Adrenal gland (tissue), 19 donors: ENCODE data around the gene GABRR2. TPM values are rescaled to one million over a fixed set of nuclear protein-coding genes. Genes with fewer than 3 reads are reported as not detected.

Experiments used
- DNase-seq, 7 donors: peaks; one replicate each; pipeline ENCODE4 v3.0.0-alpha.2; 2019 to 2020
- H3K27ac ChIP-seq, 5 donors: fragments of 200-600 bp; sonication (generic) in 4 of 5; 1 replicate in 3 of 5; 2 replicates in 2 of 5; pipeline versions ENCODE4 v1.5.1 to v1.8.0; 2016 to 2020; ENCODE audit warnings: mild to moderate bottlenecking in 1 of 5
- H3K27me3 ChIP-seq: fragments of 200-600 bp; 2 replicates; pipeline ENCODE4 v1.8.0; 2021
- H3K36me3 ChIP-seq, 2 donors: fragments of 200-600 bp; replicated peaks in 1 of 2; 1 replicate in 1 of 2; 2 replicates in 1 of 2; pipeline versions ENCODE4 v1.5.1 to v1.8.0; 2018 to 2022
- H3K4me1 ChIP-seq, 2 donors: fragments of 200-600 bp; replicated peaks in 1 of 2; 1 replicate in 1 of 2; 2 replicates in 1 of 2; pipeline versions ENCODE4 v1.5.1 to v1.8.0; 2018 to 2021
- H3K4me3 ChIP-seq, 4 donors: fragments of 200-600 bp; sonication (generic) in 3 of 4; one replicate each; pipeline ENCODE4 v1.5.1; 2016 to 2018
- H3K9me3 ChIP-seq, 3 donors: fragments of 200-600 bp; sonication (generic) in 1 of 3; replicated peaks in 1 of 3; 1 replicate in 2 of 3; 2 replicates in 1 of 3; pipeline versions ENCODE4 v1.5.1 to v1.8.0; 2016 to 2021
- POLR2A ChIP-seq, 2 donors: fragments of 450-650 bp; IDR thresholded peaks; one replicate each; pipeline ENCODE4 v1.6.1; 2017; ENCODE audit warnings: antibody characterized with exemption in 2 of 2, mild to moderate bottlenecking in 2 of 2, moderate library complexity in 1 of 2
- WGBS, 4 donors: extraction: QIAGEN DNeasy Blood & Tissue Kit in 2 of 4; methylation state at CpG; one replicate each; pipeline versions ENCODE4 v1.1.5 to v1.1.7; 2013 to 2017; 5-methylcytosine and 5-hydroxymethylcytosine counted together
- intact Hi-C, 2 donors: fragments of 100-400 bp; cut with DNase I; formaldehyde crosslinking; loops; one replicate each; pipeline versions ENCODE4 v1.14.1 to v1.15.0; 2022 to 2023
- long read RNA-seq, 10 donors: library from polyadenylated mRNA in 3 of 10; unstranded in 2 of 10; stranded (forward) in 1 of 10; transcript quantifications; one replicate each; pipeline ENCODE4 v2.0.0 and lab custom pipeline, GENCODE V29; 2021 to 2026
- polyA plus RNA-seq, 3 donors: library from polyadenylated mRNA; stranded (reverse); fragments of 200-250 nt in 2 of 3; fragments of 350-450 nt in 1 of 3; fragmentation: Illumina TruSeq in 1 of 3; extraction: RNeasy Lipid Tissue Mini Kit (QIAGEN cat#74804) in 1 of 3; gene quantifications; one replicate each; pipeline ENCODE4 v1.2.3, GENCODE V29; 2013 to 2014
- total RNA-seq, 9 donors: library from RNA; depleted of rRNA in 4 of 9; stranded (reverse); fragments of >200 nt in 4 of 9; fragments of 120-200 nt in 1 of 9; fragmentation: NEBNext Ultra II Directional in 1 of 9; extraction: Animal tissue kit (Norgen Biotek cat#: 25700) in 1 of 9; gene quantifications; one replicate each; pipeline versions ENCODE4 v1.1.0 to v1.2.4, GENCODE V29; 2013 to 2023
- TF ChIP-seq, protein P1 (sequence below), 6 experiments: fragments of 450-650 bp in 4 of 6; fragments of 200-600 bp in 2 of 6; sonication (generic) in 1 of 6; IDR thresholded peaks; 1 replicate in 5 of 6; 2 replicates in 1 of 6; pipeline versions ENCODE4 v1.5.1 to v1.8.0; 2016 to 2021; ENCODE audit warnings: antibody characterized with exemption in 6 of 6, mild to moderate bottlenecking in 2 of 6, moderate library complexity in 1 of 6
- donor health status: healthy with polysubstance abuse.
- donor health status: Bipolar disorder and iron deficiency.
- donor health status: DM: yes; HTN: yes; CAD: no.
- donor health status: DM: no; HTN: no; CAD: no.
- donor health status: DM: no; HTN: no; CAD: no.
- donor health status: DM: yes; HTN: yes; CAD: no.

The GABRR2 gene
- total RNA-seq = 1 to 10 TPM in 1 of 9 donors, under 1 TPM in 6, not detected in 2; 0.44 to 2.4 (median 0.80) TPM
- polyA plus RNA-seq = under 1 TPM; 0.17 to 0.48 (median 0.42) TPM
- long read RNA-seq, donor 1 = 0 reads
- long read RNA-seq, donor 2 = 0 reads
- long read RNA-seq, donor 3 = 0 reads
- long read RNA-seq, donor 4 = 0 reads
- long read RNA-seq, donor 5 = 0 reads
- long read RNA-seq, donor 6 = 0 reads
- long read RNA-seq, donor 7 = 0 reads
- long read RNA-seq, donor 8 = 0 reads
- long read RNA-seq, donor 9 = 0 reads
- long read RNA-seq, donor 10, partial matches to known transcripts = 0 of 1 reads
- long read RNA-seq, donor 10, other reads (novel, unspliced or antisense) = 0 of 1 reads

DNA sequence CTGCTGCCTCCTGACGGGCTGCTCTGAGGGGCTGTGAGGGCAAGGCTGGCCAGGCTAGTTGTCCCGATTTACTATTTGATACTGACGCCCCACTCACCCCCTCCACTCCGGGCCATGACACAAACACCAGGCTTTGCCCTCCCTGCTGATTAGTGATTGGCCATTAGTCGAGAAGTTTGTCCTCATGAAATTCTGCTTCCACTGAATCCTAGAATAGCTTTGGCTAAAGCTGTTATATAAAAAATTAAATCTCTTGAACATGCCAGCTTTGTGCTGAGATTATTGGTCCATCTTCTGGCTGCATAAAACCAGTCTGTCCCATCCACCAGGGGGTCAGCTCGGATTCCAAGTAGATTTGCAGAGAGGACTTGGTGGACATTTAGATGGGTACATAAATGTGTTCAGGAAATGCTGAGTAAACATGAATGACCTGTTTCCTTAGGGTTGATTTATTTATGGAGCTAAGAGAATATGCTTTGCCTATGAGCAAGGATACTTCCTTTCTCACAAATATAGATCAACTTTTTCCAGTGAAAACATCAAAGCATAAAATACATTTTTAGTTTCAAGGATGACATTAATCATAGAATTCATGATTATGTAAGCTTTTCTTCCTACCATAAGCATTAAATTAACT, at the start of gene GABRR2:
GABRR2 (minus strand) TSS at position 51 of the 637 bp plus-strand sequence. CDS start 134 bp downstream, outside the sequence.
- Histone ChIP-seq H3K4me3 (no peak within 1 kb of the TSS), H3K4me1 (peaks cover 13 to 18% of the 10 kb centered on the region in 2 donors), H3K36me3 (no peaks in the 10 kb centered on the region), H3K27me3 (no peaks in the 10 kb centered on the region), H3K9me3 (no peaks in the 10 kb centered on the region), H3K27ac (no peak within 1 kb of the TSS)
- no peak for DNase-seq
- no peak for TF ChIP-seq POLR2A (IDR thresholded peaks at IDR 0.05)
- TF ChIP-seq, protein P1, sequence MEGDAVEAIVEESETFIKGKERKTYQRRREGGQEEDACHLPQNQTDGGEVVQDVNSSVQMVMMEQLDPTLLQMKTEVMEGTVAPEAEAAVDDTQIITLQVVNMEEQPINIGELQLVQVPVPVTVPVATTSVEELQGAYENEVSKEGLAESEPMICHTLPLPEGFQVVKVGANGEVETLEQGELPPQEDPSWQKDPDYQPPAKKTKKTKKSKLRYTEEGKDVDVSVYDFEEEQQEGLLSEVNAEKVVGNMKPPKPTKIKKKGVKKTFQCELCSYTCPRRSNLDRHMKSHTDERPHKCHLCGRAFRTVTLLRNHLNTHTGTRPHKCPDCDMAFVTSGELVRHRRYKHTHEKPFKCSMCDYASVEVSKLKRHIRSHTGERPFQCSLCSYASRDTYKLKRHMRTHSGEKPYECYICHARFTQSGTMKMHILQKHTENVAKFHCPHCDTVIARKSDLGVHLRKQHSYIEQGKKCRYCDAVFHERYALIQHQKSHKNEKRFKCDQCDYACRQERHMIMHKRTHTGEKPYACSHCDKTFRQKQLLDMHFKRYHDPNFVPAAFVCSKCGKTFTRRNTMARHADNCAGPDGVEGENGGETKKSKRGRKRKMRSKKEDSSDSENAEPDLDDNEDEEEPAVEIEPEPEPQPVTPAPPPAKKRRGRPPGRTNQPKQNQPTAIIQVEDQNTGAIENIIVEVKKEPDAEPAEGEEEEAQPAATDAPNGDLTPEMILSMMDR (IDR thresholded peaks at IDR 0.05) = no peak
- intact Hi-C loops = no loop called here
- WGBS, 4 donors = 79 to 90% (median 80%) methylated on average over 5 to 6 of the region's 6 CpGs

DNA sequence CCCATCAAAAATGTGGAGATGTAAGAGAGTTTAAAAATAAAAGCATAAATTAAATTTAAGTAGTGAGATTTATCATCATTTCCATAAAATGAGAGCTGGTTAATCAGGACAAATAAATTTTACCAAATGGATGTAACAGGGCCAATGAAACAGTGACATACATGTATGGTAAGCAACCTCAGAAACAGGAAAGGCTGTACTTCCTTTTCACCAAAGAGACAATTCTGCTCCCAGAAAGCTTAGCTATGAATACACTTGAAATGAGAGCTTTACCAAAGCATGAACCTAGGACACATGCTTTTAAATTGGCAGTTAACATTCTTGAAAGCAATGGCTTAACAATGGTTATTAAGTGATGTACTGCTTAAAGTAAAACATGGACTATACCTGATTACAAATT, 49.5 kb upstream of the GABRR2 start:
- H3K4me1 ChIP-seq = peaks cover 0 to 2% of the 10 kb centered on the region in 2 donors
- H3K4me3 ChIP-seq = no peak overlapping the region
- no peak for TF ChIP-seq POLR2A (IDR thresholded peaks at IDR 0.05)
- TF ChIP-seq, protein P1 (IDR thresholded peaks at IDR 0.05) = no peak
- DNase-seq = no peak
- intact Hi-C loops = no loop called here
- no peaks in the 10 kb centered on the region for H3K9me3 ChIP-seq
- H3K27me3 ChIP-seq = no peaks in the 10 kb centered on the region
- no peaks in the 10 kb centered on the region for H3K36me3 ChIP-seq
- H3K27ac ChIP-seq = no peak overlapping the region

DNA sequence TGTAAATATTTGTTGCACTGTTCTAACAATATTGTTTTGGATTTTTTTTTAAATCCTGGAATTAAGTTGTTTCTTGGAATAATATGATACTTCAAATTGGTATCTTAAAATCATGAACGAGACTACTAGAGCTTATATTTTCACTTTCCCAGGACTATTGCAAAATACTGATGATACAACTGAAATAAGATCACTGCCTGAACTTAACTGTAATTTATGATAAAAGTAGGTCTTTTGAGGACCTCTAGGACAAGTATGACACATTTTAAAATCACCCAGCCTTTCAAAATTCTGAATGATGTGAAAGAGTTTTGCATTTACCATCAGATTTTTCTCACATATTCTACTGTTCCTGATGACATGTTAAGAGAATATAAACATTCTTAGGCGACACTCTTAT, 46.1 kb upstream of the GABRR2 start:
- Histone ChIP-seq H3K27ac (no peak overlapping the region), H3K9me3 (no peaks in the 10 kb centered on the region), H3K4me3 (no peak overlapping the region), H3K27me3 (no peaks in the 10 kb centered on the region), H3K36me3 (no peaks in the 10 kb centered on the region), H3K4me1 (peaks cover 0 to 11% of the 10 kb centered on the region in 2 donors)
- intact Hi-C loops = no loop called here
- DNase-seq = no peak
- TF ChIP-seq, protein P1 (IDR thresholded peaks at IDR 0.05) = no peak
- TF ChIP-seq POLR2A (IDR thresholded peaks at IDR 0.05) = no peak
- WGBS, 4 donors = 75 to 83% (median 79%) methylated on average over 2 of the region's 2 CpGs

DNA sequence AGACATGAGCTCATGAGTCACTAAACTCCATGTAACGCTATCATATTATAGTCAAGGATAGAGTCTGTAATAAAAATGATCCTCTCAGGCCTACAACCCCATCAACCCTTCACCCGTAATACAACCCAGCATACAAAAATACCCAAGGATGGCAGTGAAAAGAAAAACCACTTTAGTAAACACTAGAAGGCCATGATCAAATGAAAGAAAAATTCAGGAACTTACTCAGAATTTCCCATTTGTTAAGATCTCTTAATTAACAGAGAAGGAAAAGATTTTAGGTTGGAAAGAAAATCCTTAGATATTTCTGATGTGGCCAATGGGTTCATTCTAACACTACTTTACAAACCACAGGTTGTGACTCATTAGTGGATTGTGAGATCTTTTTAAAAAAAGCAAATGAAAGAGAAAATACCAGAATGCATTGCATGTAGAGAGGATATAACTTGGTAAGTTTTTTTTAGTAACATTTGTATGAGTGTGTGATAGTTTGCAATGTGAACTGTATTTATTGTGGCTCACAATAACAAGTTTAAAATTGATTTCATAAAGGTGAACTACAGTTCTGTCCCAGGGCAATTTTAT, 45.4 kb upstream of the GABRR2 start:
- no peak for DNase-seq
- 92 to 100% (median 97%) methylated on average over 2 of the region's 2 CpGs for WGBS, 4 donors
- TF ChIP-seq POLR2A (IDR thresholded peaks at IDR 0.05) = no peak
- TF ChIP-seq, protein P1 (IDR thresholded peaks at IDR 0.05) = no peak
- intact Hi-C loops = no loop called here
- H3K27me3 ChIP-seq = no peaks in the 10 kb centered on the region
- H3K4me3 ChIP-seq = no peak overlapping the region
- no peaks in the 10 kb centered on the region for H3K36me3 ChIP-seq
- H3K27ac ChIP-seq = no peak overlapping the region
- H3K4me1 ChIP-seq = peaks cover 0 to 11% of the 10 kb centered on the region in 2 donors
- no peaks in the 10 kb centered on the region for H3K9me3 ChIP-seq
